HG02623 (cell line): ENCODE data around the gene ADCY7.

Experiments
- ATAC-seq: cut with Tn5 transposase; IDR thresholded peaks from one replicate; pipeline ENCODE4 v1.9.1; 2021; ENCODE audit warnings: moderate library complexity; ENCODE audit not compliant: unreplicated experiment

ADCY7 gene

DNA sequence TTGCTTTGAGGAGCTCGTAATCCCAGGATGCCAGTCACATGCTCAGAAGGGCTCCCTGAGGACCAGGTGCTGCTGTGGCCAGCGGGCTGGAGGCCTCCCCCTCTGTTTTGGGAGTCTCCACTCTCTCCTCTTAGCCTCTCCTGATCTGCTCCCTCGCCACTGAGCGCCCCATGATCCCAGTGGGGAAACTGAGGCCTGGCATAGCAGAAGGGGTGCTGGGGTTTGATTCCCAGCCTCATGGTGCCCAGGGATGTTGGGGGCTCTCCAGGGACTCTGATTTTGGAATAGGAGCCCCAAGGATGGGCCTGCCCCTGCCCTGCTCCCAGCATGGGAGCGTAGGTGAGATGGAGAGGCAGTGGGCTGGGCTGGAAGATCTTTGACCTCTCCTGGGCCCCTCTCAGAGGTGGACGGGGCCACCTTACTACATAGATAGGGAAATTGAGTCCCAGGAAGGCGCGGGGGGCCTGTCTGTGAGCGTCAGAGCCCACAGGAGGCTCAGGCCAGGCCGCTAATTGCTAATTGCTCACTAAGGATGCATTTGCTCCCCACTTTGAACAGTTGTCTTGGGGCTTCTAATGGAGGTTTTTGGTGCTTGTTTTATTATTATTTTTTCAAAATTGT is 525 bp upstream of the ADCY7 start:
- no peak for ATAC-seq

DNA sequence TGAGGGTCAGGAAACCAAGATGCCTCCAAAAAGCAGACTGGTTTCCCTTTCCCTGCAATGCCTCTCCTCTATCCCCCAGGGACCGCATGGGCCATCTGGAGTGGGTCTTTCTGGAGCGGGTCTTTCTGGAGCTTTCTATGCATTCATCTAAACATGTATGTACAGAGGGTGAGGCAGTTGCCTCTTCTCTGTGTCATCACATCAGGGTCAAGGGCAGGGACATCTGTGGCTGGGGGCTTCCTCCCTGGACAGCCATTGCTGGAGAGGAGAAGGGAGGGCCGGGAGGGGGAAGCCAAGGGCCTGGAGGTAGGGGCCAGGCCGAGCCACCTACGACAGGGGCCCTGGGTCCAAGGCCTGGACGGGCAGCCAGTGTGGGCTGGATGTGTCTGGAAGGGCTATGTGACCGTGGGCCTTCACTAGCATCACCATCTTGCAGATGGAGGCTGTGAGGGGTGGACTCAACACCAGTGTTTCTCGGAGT is 840 bp downstream of the ADCY7 start:
- ATAC-seq, result no peak

DNA sequence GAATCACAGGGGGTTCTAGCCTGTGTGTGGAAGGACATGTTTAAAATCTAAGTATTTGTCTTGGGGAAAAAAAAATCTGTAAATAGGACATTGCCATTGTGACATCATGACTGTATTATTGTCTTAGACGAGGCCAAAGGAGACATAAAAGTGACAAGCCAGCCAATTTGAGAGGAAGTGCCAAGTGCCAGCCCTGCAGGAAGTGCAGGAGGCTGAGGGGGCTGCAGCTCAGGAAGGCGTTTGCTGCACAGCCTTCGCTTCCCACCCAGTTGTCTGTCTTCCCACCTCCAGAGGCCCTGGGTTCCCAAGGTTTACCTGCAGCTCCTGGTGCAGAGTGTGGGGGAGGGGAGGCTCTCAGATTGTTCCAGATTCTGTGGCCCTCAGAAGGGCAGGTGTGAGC is 1.3 kb downstream of the ADCY7 start:
- ATAC-seq, result no peak

DNA sequence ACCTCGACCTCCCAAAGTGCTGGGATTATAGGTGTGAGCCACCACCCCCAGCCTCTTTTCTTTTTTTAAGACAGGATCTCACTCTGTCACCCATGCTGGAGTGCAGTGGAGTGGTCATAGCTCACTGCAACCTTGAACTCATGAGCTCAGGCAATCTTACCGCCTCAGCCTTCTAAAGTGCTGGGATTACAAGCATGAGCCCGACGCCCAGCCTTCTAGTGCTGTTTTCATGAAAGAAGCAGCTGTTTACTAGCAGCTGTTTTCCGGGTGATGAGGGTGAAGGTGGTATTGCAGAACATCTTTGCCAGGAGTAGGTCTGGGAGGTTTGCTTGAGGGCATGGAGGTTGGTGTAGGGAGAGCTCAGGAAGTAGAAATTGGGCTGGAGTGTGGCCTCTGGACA is 2.0 kb downstream of the ADCY7 start:
- ATAC-seq, result no peak

DNA sequence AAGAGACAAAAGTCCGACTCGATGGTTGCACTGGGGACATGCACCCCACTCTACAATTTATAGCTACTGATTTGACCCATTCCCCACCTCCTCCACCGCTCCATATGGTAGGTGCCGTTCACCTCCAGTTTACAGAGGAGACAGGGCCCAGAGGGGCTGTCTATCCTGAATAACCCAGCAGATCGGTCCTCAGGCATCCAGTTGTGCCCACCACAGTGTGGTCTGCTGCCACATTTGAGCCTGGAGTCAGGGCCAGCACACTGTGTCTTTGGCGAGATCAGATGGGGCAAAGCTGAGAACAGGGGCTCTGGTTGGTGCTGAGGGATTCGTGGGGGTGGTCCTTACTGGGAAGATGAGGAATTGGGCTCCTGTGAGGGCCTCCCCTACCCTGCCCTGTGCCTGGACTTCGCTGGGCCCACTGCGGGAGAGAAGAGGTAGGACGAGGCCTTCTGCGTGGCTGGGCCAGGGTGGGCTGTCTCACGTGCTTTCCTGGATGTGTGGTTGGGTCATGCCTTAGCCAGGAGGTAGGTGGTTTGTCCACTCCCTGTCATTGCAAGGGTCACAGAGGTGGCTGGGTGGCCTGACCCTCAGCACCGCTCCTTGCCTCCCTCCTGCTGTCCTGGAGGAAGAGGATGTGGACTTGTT is 2.8 kb downstream of the ADCY7 start:
- no peak for ATAC-seq

DNA sequence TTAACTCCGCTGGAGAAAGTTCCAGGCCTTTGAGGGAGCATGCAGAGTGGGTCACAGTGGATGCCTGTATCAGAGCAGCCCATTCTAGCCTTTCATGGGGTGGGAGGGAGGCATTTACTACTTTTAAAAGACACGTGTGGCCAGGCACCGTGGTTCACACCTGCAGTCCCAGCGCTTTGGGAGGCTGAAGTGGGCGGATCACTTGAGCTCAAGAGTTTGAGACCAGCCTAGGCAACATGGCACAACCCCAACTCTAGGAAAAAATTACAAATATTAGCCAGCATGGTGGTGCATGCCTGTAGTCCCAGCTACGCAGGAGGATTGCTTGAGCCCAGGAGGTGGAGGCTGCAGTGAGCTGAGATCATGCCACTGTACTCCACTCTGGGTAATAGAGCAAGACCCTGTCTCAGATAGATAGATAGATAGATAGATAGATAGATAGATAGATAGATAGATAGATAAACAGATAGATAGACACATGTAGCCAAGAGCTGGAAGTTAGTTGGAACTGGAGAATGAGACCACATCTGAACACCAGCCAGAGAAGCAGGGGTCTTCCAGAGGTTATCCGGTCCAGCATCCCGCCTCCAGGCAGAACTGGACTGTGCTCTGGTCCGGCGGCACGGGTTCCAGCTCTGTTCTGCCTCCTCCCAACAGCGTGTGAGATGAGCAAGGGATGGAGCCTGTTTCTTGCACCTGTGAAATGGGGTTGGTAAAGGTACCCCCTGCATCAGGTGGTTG is 3.6 kb downstream of the ADCY7 start:
- no peak for ATAC-seq

DNA sequence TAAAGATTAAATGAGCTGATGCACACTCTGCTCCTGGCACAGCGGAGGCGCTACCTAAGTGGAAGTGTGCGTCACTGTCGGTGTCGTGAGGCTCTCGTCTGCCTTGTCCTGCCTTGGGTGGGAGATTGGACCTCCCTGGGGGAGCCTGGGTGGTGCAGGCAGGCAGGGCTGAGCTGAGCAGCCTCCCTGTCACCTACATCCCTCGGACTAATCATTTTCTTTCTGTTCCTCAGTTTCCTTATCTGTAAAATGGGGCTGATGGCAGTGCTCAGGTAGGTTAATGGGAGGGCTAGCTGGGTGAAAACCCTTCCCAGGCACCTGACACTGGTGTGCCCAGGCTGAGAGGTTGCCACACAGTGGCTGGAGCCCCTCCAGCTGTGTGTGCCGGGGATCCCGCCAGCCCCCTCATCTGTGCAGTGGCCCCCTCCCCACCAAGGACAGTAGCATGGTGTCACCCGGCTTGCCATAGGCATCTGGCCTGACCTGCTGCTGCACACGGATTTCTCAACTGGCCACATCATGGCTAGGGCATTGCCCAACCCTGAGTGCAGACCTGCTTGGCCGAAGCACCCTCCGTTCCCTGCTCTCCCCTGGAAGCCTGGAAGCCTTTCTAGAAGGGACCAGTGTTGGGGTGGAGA is 4.3 kb downstream of the ADCY7 start:
- ATAC-seq, result no peak

DNA sequence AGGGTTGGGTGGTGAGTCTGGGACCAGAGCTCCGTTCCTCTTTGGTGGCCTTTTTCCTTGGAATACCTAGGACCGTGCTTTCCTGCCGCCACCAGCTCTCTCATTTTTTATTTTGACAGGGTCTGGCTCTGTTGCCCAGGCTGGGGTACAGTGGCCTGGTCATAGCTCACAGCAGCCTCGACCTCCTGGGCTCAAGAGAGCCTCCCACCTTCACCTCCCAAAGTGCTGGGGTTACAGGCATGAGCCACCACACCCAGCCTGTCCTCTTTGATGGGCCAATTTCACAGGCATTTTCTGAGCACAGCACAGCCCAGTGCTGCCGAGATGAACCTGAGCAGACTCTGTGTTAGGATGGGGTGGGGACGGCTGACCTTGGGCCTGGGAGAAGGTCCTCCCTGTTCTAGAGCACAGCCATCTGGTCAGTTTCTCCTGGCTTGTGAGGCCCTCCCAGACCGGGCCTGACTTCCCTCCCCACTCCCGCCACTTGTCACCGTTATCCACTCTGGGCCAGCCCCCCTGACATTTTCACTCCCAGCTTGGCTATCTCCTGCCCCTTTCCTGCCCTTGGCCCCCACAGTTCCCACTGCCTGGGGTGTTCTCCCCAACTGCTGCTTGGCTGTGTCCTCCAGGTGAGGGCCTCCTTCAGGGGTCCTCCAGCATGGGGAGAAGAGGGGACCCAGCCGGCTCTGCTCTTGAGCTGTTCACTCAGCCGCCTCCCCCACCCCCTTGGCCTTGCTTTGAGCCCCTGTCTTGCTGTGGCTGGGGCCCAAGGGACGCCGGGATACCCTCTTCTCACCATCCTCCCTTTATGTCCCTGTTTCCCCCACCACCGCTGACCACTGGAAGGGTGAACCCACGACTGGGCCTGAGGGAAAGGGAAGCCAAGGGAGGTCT is 5.0 kb downstream of the ADCY7 start:
- no peak for ATAC-seq

DNA sequence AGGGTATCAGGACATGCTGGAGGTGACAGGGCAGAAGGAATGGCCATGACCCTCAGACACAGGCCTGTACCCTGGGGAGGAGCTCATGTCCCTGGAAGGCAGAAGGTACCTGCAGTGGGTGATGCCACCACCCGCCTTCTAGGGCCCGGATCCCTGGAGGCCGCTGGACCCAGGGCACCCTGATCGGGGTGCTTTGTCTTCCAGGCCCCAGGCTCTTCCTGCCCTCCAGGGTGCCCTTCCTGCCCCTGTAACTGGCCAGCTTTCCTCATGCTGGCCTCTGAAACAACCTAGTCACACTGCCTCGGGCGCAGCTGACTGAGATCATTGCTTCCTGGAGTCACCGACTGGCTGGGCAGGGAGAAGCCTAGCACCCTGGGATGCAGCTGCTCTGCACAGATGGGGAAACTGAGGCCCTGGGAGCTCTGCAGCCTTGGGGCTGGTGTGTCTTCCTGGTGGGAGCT is 5.8 kb downstream of the ADCY7 start:
- no peak for ATAC-seq

DNA sequence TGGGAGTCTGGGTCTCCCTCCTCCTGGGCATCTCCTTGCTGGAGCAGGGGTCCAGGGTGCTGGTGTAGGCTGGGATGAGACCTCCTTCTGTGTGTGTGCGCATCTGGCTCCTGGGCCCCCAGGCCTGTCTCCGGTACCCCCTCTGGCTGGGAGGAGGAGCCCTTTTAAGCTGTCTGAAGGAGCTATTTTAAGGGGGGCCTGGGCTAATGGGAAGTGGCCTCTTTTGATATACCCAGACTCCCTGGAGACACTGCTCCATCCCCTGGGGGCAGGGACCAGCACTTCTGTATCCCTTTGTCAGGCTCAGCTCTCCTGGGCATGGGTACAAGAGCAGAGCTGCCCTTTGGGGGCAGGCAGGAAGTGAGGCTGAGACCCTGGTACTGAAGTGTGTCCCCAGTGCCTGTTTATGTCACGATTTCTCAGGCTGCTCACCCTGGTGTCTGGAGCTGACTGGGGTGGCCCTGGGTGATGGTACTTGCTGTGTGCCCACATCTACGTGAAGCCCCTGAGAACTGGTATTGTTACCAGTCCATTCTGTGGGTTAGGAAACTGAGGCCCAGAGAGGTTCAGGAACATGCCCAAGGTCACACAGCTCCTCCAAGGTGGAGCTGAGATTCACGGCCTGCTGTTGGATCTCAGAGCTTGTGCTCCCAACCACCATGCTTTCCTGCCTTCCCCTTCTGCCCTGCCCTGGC is 6.5 kb downstream of the ADCY7 start:
- ATAC-seq, result no peak

DNA sequence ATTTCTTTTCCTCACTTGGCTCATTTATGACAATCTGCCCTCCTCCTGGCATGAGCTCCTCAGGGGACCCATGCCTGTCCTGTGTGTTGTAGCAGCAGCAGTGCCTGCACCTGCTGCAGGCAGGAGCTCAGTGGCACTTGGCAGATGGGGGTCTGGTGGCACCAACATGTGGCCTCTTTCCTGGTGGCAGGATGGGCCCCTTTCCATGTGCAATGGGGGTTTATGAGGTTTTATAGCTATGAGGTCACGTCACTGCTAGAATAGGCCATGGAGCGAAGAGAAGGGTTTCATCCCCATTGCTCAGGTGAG is 7.0 kb downstream of the ADCY7 start:
- ATAC-seq, result no peak

DNA sequence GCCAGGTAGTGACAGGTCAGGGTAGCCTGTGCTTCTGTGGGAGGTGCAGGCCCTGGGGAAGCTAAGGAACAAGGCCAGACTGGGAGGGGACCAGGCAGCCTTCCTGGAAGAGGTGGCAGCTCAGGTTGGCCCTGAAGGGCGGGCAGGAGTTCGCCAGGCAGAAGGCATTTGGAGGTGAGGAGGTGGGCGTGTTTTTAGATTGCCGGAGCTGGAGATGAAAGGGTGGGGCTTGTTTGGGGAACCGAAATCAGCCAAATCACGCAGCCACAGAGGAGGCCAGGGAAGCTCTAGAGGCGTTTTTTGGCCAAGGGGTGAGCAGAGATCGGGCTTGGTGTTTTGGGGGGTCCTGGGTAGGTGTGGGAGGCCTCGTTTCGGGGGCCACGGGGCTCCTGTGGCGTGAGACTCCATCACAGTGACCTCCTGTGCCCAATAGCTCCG is 7.6 kb downstream of the ADCY7 start:
- ATAC-seq, result peak; percentile 51

DNA sequence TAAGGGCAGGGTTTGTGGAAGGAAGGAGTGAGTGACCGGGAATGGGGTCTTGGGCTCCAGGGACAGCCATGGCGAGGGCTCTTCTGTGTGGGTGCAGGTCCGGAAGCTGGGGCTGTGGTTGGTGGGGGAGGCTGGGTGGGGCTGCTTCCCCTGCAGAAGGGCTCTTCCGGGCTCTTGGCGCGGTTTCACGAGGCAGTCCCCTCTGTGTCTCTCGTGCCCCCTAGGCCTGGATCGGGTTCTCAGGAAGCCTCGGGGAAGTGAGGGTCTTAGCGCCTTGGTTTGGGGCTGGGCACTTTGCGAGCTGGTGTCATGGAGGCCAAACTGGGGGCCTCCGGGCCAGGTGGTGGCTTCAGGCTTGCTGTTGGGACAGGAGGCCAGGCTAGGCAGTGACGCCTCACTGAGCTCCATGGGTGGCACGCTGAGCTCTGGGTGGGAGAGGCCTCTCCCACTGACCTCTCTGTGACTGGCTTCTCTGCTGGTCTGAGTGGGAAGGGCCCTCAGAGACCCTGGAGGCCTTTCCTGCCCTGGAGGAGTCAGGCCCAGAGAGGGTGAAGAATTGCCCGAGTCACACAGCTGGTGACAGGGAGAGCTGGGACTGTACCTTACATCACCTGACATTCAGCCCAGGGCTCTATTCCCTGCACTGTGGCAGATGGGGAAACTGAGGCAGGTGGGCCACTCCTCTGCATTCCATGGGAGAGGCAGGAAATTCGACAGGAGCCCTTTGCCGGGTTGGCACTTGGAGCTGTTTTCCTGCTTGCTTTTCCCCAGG is 8.2 kb downstream of the ADCY7 start:
- ATAC-seq, result peak; percentile 28

DNA sequence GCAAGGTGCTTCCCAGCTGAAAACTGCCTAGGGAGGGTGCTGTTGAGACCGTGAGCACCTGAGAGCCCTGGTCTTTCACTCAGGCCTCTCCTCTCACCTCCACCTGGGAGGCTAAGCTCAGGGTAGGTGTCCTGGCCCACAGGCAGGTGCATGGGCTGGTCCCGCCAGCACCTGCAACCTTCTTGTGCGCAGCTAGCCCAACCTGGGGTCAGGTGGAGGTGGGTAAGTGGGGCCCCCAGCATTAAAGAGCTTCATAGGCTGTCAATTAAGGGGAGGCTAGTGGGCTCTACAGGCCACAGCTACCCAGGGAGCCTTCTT is 8.7 kb downstream of the ADCY7 start:
- ATAC-seq, result no peak

DNA sequence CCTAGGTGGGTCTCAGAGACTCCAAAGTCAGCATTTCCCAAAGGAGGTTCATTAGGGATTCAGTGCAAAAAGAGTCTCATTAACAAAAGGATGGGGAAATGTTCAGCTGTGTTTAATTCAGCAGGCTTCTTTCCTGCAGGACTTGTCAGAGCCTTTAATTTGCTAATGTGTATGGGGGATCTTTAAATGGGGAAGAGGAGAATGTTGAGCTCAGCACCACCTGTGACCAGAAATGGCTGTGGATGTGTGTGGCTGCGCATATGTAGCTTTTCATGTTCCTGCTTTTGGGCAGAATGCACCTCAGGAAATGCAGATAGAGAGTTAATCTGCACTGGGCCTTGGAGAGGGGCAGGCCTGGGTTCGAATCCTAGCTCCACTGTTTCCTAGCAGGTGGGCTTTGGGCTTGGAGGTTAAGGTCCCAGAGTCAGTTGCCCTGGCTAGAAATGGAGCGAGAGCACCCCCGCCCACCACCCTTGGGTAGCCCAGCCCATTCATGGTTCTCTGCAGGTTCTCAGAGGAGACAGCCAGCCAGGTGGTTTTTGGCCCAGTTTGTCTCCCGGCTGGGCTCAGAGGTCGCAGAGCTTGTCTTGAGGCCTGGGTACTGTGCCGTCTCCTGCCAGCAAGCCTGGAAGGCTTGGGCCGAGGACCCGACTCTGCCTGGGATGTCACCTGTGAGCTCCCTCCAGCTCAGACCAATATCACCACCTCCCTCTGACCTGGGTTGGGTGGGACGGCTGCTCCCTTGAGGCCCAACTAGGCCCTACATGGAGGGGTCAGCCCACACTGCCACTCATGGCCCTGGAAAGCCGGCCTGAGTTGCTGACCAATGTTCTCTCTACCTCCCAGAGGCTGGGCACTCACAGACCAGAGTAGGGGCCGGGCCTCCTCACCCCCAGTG is 9.3 kb downstream of the ADCY7 start:
- ATAC-seq, result no peak

DNA sequence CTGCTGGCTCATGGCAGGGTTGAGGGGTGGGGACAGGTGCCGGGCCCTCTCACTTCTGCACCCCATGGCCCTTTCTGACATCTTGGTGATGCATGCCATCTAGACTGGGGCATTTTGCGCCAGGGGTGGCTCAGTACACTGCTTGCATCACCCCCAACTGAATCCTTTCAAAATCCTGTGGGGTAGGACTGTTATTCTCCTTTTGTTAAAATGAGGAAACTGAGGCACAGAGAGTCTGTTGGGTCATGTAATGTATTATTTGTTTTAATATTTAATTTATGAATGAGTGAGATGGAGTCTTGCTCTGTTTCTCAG is 9.9 kb downstream of the ADCY7 start:
- no peak for ATAC-seq

DNA sequence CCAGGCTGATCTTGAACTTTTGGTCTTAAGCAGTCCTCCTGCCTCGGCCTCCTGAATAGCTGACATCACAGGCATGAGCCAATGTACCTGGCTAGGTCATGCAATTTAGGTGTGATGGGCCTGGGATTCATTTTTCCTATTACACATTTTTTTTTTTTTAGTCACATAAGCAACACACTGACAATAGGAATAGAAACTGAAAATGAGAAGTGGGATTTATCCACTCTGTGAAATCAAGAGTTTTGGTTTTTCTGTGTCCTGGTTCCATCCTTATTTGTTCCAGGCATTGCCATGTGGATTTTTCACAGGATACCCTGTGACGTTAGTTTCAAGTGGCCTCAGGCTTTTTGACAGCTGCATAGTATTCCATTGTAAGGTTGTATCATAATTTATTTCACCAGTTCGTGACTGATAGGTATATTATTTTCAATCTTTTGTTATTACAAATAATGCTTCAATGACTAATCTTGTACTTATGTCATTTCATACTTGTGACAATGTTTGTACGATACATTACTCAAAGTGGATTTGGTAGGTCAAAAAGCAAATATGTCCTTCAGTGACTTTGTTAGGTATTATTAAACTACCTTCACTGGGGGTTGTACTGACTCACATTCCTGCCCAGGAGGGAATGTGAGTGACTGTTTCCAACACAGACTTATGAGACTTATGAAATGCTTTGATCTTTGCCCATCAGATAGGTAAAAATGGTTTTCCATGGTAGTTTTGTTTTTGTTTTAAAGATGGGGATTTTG is 10.6 kb downstream of the ADCY7 start:
- ATAC-seq, result no peak

DNA sequence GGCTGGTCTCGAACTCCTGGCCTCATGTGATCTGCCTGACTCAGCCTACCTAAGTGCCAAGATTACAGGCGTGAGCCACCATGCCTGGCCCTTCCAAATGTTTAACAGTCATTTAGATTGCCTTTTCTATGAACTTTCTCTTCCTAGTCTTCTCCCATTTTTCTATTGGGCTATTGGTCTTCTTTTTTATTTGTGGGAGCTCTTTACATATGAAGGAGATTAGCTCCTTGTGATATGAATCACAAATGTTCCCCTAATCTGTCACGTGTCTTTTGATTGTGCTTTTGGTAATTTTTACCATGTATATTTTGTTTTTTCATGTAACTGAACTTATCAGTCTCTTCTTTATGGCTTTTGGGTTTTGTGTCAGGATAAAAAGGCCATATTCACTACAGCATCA is 11.9 kb downstream of the ADCY7 start:
- ATAC-seq, result no peak
